Astrocyte (in vitro differentiated cells and primary cell): ENCODE measurements around the gene CPT2. TPM values are rescaled to one million over a fixed set of nuclear protein-coding genes. Genes with fewer than 3 reads are reported as not detected.
A peak's percentile ranks its signal among the peaks of the same experiment; 100 is the strongest.

Experiments used
- DNase-seq: peaks from one replicate; pipeline ENCODE4 v3.0.0-alpha.2; 2010; ENCODE audit warnings: low read depth
- FAIRE-seq: peaks from 2 replicates; lab custom pipeline; 2011; peaks lifted over from hg19 to GRCh38; lab: Jason Lieb, UNC
- H2AFZ ChIP-seq: 2 replicates; pipeline ENCODE4 v1.6.0; 2012; ENCODE audit warnings: low read depth, low read length, inconsistent platforms
- H3K27ac ChIP-seq: 2 replicates; pipeline ENCODE4 v1.5.1; 2011; ENCODE audit warnings: low read depth, low read length, inconsistent platforms
- H3K27me3 ChIP-seq: 2 replicates; pipeline ENCODE4 v1.6.0; 2011; ENCODE audit warnings: low read length, inconsistent platforms; ENCODE audit not compliant: insufficient read depth
- H3K36me3 ChIP-seq: 2 replicates; pipeline ENCODE4 v1.5.1; 2011; ENCODE audit warnings: low read length, inconsistent platforms; ENCODE audit not compliant: insufficient read depth
- H3K4me1 ChIP-seq: 2 replicates; pipeline ENCODE4 v1.5.1; 2011; ENCODE audit warnings: low read length, inconsistent platforms; ENCODE audit not compliant: insufficient read depth
- H3K4me2 ChIP-seq: 2 replicates; pipeline ENCODE4 v1.6.0; 2012; ENCODE audit warnings: low read length, inconsistent platforms
- H3K4me3 ChIP-seq: 2 replicates; pipeline ENCODE4 v1.5.1; 2011; ENCODE audit warnings: low read depth, mild to moderate bottlenecking, low read length, inconsistent platforms; ENCODE audit not compliant: insufficient read depth
- H3K79me2 ChIP-seq: 2 replicates; pipeline ENCODE4 v1.6.0; 2012; ENCODE audit warnings: mild to moderate bottlenecking, low read length, inconsistent platforms; ENCODE audit not compliant: insufficient read depth
- H3K9ac ChIP-seq: 2 replicates; pipeline ENCODE4 v1.6.0; 2012; ENCODE audit warnings: mild to moderate bottlenecking, low read length, inconsistent platforms
- H3K9me3 ChIP-seq: 2 replicates; pipeline ENCODE4 v1.5.1; 2012; ENCODE audit warnings: low read depth, mild to moderate bottlenecking, low read length, inconsistent platforms; ENCODE audit not compliant: insufficient read depth
- H4K20me1 ChIP-seq: 2 replicates; pipeline ENCODE4 v1.6.0; 2012; ENCODE audit warnings: low read length, inconsistent platforms; ENCODE audit not compliant: insufficient read depth
- H3K27ac Mint-ChIP-seq: one replicate; pipeline ENCODE4 v1.8.0; 2021; ENCODE audit warnings: mild to moderate bottlenecking, mixed read lengths; ENCODE audit not compliant: unreplicated experiment
- H3K27me3 Mint-ChIP-seq: one replicate; pipeline ENCODE4 v1.8.0; 2021; ENCODE audit warnings: low read depth, mixed read lengths; ENCODE audit not compliant: unreplicated experiment
- H3K36me3 Mint-ChIP-seq: one replicate; pipeline ENCODE4 v1.8.0; 2021; ENCODE audit warnings: low read depth, mixed read lengths; ENCODE audit not compliant: unreplicated experiment
- H3K4me1 Mint-ChIP-seq: one replicate; pipeline ENCODE4 v1.8.0; 2021; ENCODE audit warnings: low read depth, mixed read lengths; ENCODE audit not compliant: unreplicated experiment
- H3K4me3 Mint-ChIP-seq: one replicate; pipeline ENCODE4 v1.8.0; 2021; ENCODE audit warnings: mild to moderate bottlenecking, moderate library complexity, mixed read lengths; ENCODE audit not compliant: unreplicated experiment
- H3K9me3 Mint-ChIP-seq: one replicate; pipeline ENCODE4 v1.8.0; 2021; ENCODE audit warnings: mild to moderate bottlenecking, mixed read lengths; ENCODE audit not compliant: unreplicated experiment
- EZH2 ChIP-seq: IDR thresholded peaks from 2 replicates; pipeline ENCODE4 v1.6.1; 2012; ENCODE audit warnings: mild to moderate bottlenecking, low read length, inconsistent platforms; ENCODE audit not compliant: insufficient read depth
- total RNA-seq: library from RNA; stranded (reverse); gene quantifications from 2 replicates; pipeline ENCODE4 v1.2.1, GENCODE V29; 2021
- TF ChIP-seq, protein P1 (sequence below): IDR thresholded peaks from 2 replicates; pipeline ENCODE4 v1.5.1; 2011; ENCODE audit warnings: low read depth, mild to moderate bottlenecking, inconsistent platforms, low read length, moderate library complexity; ENCODE audit not compliant: insufficient read depth

The CPT2 gene
- total RNA-seq, 1 donor from 2014 or later = 10.4 TPM

DNA sequence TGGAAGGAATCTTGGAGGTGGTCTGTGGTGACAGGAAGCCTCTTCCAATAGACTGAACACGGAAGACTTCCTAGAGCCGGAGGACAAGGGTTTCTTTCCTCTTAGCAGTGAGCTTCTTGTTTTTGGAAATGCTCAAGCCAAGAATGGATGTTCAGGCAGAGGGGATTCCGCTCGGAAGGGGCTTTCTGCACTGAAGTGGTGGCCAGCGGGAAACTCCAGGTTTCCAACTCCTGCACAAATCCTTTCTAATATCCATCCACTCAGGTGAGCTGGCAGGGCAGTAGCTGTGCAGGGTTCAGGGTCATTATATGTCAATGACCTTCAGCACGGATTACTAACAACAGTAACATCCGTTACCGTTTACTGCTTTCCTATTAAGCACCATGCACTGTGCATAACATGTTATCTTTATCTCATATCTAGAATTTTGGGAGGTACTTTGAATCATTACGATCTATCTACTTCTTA lies 573 bp upstream of the CPT2 start:
- peaks cover 12% of the 10 kb centered on the region for H3K4me1 ChIP-seq
- DNase-seq (no peak), FAIRE-seq (no peak)
- H3K9me3 ChIP-seq = no peaks in the 10 kb centered on the region
- peak overlapping the region; percentile 71 for H2AFZ ChIP-seq
- Mint-ChIP-seq H3K27ac (peak overlapping the region; percentile 65), H3K9me3 (no peaks in the 10 kb centered on the region), H3K4me1 (peaks cover 9% of the 10 kb centered on the region), H3K36me3 (peaks cover 4% of the 10 kb centered on the region), H3K27me3 (no peaks in the 10 kb centered on the region), H3K4me3 (peak overlapping the region; percentile 83)
- H3K4me3 ChIP-seq = peak overlapping the region; percentile 97
- peak overlapping the region; percentile 100 for H3K4me2 ChIP-seq
- H3K27me3 ChIP-seq = no peaks in the 10 kb centered on the region
- H3K36me3 ChIP-seq = no peaks in the 10 kb centered on the region
- H4K20me1 ChIP-seq = peaks cover 5% of the 10 kb centered on the region
- peaks cover 18% of the 10 kb centered on the region for H3K79me2 ChIP-seq
- peak overlapping the region; percentile 97 for H3K9ac ChIP-seq
- peak overlapping the region; percentile 77 for H3K27ac ChIP-seq
- no peak for TF ChIP-seq EZH2
- TF ChIP-seq, protein P1, sequence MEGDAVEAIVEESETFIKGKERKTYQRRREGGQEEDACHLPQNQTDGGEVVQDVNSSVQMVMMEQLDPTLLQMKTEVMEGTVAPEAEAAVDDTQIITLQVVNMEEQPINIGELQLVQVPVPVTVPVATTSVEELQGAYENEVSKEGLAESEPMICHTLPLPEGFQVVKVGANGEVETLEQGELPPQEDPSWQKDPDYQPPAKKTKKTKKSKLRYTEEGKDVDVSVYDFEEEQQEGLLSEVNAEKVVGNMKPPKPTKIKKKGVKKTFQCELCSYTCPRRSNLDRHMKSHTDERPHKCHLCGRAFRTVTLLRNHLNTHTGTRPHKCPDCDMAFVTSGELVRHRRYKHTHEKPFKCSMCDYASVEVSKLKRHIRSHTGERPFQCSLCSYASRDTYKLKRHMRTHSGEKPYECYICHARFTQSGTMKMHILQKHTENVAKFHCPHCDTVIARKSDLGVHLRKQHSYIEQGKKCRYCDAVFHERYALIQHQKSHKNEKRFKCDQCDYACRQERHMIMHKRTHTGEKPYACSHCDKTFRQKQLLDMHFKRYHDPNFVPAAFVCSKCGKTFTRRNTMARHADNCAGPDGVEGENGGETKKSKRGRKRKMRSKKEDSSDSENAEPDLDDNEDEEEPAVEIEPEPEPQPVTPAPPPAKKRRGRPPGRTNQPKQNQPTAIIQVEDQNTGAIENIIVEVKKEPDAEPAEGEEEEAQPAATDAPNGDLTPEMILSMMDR = no peak

DNA sequence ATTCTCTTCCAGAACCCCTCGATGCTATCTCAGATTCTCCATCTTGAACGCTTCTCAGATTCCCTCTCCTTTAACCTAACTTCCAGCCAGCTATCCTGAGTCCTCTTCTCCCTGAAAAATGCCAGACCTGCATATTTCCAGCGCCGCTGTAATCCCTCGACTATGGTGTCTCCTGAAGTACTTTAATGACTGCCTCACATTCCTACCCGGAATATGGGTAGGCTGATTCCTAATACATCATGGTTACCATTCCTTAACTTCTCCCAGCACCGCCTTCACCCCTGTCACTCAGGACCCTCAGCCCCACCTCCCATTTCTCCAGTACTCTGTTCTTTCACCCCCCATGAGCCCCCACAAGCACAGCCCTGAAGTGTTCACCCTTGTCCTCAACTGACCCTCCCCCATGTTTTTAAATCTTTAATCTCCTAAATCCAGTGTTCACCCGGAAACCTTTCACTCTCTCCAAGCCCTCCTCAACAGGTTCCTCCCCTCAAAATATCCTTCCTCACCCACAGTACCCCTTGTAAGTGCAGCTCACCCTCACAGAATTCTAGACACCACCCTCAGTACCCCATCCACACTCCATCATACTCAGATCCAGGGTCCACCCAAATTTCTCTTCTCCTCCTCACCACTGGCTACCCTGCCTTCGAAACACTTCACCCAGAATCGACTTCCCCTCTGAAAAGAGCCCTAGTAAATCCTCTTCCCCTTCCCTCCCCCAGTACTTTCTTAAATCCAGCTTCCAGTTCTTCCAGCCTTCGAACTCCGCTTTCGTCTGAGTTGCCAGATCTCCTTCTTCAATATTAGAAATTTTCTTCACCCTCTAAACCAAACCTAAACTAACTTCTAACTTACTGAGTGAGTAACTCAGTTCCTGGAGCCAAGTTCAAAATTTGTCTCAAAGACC lies 922 bp downstream of the CPT2 start:
- DNase-seq (peak; percentile 44), FAIRE-seq (no peak)
- Histone ChIP-seq H3K36me3 (no peaks in the 10 kb centered on the region), H3K27ac (peak overlapping the region; percentile 77), H2AFZ (peak overlapping the region; percentile 71), H4K20me1 (peaks cover 5% of the 10 kb centered on the region), H3K4me2 (peak overlapping the region; percentile 100), H3K27me3 (no peaks in the 10 kb centered on the region), H3K9ac (peak overlapping the region; percentile 97), H3K4me3 (peak overlapping the region; percentile 97), H3K79me2 (peaks cover 18% of the 10 kb centered on the region), H3K9me3 (no peaks in the 10 kb centered on the region), H3K4me1 (peaks cover 12% of the 10 kb centered on the region)
- peaks cover 9% of the 10 kb centered on the region for H3K4me1 Mint-ChIP-seq
- H3K4me3 Mint-ChIP-seq = peak overlapping the region; percentile 98
- no peaks in the 10 kb centered on the region for H3K9me3 Mint-ChIP-seq
- H3K27ac Mint-ChIP-seq = peak overlapping the region; percentile 93
- no peaks in the 10 kb centered on the region for H3K27me3 Mint-ChIP-seq
- peaks cover 10% of the 10 kb centered on the region for H3K36me3 Mint-ChIP-seq
- no peak for TF ChIP-seq EZH2
- TF ChIP-seq, protein P1 = no peak
